Effector memory CD4-positive, alpha-beta T cell (primary cell): ENCODE measurements around the gene LCN6.
"Not testable (repeated sequence)": the region's sequence is repeated elsewhere in the genome, so short reads cannot be mapped to it uniquely, and the experiment has no call there.

Source experiments
- DNase-seq, 3 donors: peaks; one replicate each; pipeline ENCODE4 v3.0.0-alpha.2; 2020
- H3K27ac ChIP-seq: 2 replicates; pipeline ENCODE4 v1.7.0; 2013; ENCODE audit warnings: mild to moderate bottlenecking, low read length, moderate library complexity; ENCODE audit not compliant: insufficient read depth, poor library complexity, severe bottlenecking
- H3K27me3 ChIP-seq: replicated peaks from 2 replicates; pipeline ENCODE4 v1.7.0; 2013; ENCODE audit warnings: mild to moderate bottlenecking, low read length; ENCODE audit not compliant: insufficient read depth, control insufficient read depth, poor library complexity, severe bottlenecking
- H3K36me3 ChIP-seq: 2 replicates; pipeline ENCODE4 v1.7.0; 2013; ENCODE audit warnings: mild to moderate bottlenecking, low read length, moderate library complexity; ENCODE audit not compliant: control insufficient read depth, insufficient read depth
- H3K4me1 ChIP-seq: 2 replicates; pipeline ENCODE4 v1.7.0; 2013; ENCODE audit warnings: low read length, mild to moderate bottlenecking; ENCODE audit not compliant: control insufficient read depth, insufficient read depth, poor library complexity, severe bottlenecking
- H3K4me3 ChIP-seq: 2 replicates; pipeline ENCODE4 v1.7.0; 2013; ENCODE audit warnings: low read length, low read depth, mild to moderate bottlenecking; ENCODE audit not compliant: insufficient read depth, poor library complexity, severe bottlenecking
- H3K9me3 ChIP-seq: 2 replicates; pipeline ENCODE4 v1.7.0; 2013; ENCODE audit warnings: mild to moderate bottlenecking, low read length, moderate library complexity; ENCODE audit not compliant: control insufficient read depth

Gene LCN6

DNA sequence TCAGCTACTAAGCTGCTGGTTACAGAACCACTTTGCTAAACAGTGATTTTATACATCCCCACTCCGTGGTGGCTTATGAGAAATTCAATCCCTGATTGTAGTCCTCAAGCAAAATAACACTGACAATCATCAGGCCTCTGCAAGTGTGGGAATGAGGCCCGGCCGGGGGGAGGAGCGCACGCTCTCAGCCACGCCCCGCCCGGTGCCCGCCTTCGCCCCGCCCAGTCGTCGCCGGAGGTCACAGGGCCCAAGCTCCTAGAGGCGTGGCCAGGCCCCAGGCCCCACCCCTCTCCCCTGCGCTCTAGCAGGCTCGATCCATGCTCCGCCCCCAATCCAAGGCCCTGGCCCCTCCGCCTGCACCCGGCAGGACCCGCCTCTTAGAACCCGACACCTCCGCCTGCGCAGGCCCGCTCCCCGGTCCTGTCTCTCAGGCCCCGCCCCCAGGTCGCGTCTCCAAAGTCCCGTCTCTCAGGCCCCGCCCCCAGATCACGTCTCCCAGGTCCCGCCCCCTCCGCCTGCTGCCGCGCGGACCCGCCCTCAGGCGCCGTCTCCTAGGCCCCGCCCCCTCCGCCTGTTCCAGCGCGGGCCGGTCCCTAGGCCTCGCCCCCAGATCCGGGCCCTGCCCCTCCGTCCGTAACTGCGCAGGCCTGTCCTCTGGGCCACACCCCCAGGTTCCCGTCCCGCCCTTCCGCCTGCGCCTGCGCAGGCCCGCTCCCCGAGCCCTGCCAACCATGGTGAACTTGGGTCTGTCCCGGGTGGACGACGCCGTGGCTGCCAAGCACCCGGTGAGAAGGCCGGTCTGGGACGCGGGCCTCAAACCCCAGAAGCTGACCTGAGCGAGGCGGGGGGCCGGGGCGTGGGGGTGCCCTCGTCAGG is 42.6 kb upstream of the LCN6 start, which contains the start of gene TMEM141:
Gene TMEM141, plus strand, starts transcription at position 705 of the 876 bp plus-strand sequence. Its CDS starts 27 bp downstream, at position 732.
- peak within 1 kb of the TSS; percentile 56 for H3K4me3 ChIP-seq
- peak within 1 kb of the TSS; percentile 94 for H3K27ac ChIP-seq
- H3K4me1 ChIP-seq: peaks cover 20% of the 10 kb centered on the region
- no peaks in the 10 kb centered on the region for H3K9me3 ChIP-seq
- H3K27me3 ChIP-seq: no peaks in the 10 kb centered on the region
- H3K36me3 ChIP-seq: peaks cover 5% of the 10 kb centered on the region
- DNase-seq: peak; percentile 99 to 100 (median 99)

DNA sequence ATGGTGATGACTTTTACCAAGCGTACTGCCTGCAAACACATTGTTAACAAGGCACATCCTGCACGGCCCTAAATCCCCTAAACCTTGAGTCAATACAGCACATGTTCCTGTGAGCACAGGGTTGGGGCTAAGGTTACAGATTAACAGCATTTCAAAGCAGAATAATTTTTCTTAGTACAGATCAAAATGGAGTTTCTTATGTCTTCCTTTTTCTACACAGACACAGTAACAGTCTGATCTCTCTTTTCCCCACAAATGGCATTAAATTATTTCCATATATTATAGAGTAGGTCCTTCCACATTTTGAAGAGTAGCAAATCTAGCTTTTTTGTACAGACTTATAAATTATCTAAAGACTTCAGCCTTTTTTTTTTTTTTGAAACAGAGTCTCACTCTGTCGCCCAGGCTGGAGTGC is 41.2 kb upstream of the LCN6 start:
- H3K36me3 ChIP-seq: peaks cover 5% of the 10 kb centered on the region

DNA sequence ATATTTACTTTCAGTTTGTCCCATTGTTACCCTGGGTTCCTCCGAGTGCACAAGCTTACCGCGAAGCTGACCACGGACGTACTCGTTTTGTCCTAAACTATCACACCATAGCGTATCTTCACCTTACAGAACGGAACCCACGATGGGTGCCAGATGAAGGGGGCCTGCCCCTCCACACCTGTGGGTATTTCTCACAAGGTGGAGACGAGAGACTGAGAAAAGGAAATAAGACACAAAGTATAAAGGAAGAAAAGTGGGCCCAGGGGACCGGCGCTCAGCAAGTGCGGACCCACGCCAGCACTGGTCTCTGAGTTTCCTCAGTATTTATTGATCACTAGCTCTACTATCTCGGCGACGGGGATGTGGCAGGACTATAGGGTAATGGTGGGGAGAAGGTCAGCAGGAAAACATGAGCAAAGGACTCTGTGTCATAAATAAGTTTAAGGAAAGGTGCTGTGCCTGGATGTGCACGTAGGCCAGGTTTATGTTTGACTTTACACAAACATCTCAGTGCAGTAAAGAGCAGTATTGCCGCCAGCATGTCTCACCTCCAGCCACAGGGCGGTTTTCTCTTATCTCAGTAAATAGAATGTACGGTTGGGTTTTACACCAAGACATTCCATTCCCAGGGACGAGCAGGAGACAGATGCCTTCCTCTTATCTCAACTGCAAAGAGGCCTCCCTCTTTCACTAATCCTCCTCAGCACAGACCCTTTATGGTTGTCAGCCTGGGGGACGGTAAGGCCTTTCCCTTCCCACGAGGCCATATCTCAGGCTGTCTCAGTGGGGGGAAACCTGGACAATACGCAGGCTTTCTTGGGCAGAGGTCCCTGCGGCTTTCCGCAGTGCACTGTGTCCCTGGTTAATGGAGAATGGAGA is 40.6 kb upstream of the LCN6 start:
- H3K4me3 ChIP-seq, H3K9me3 ChIP-seq, DNase-seq, H3K27ac ChIP-seq, H3K36me3 ChIP-seq, H3K27me3 ChIP-seq: not testable (repeated sequence)
- peaks cover 20% of the 10 kb centered on the region for H3K4me1 ChIP-seq

More for the DNA sequence above, 41.2 kb upstream of the LCN6 start:
- peaks cover 20% of the 10 kb centered on the region for H3K4me1 ChIP-seq
- no peak for DNase-seq
- no peak overlapping the region for H3K27ac ChIP-seq
- no peak overlapping the region for H3K4me3 ChIP-seq
- H3K27me3 ChIP-seq: no peaks in the 10 kb centered on the region
- no peaks in the 10 kb centered on the region for H3K9me3 ChIP-seq

DNA sequence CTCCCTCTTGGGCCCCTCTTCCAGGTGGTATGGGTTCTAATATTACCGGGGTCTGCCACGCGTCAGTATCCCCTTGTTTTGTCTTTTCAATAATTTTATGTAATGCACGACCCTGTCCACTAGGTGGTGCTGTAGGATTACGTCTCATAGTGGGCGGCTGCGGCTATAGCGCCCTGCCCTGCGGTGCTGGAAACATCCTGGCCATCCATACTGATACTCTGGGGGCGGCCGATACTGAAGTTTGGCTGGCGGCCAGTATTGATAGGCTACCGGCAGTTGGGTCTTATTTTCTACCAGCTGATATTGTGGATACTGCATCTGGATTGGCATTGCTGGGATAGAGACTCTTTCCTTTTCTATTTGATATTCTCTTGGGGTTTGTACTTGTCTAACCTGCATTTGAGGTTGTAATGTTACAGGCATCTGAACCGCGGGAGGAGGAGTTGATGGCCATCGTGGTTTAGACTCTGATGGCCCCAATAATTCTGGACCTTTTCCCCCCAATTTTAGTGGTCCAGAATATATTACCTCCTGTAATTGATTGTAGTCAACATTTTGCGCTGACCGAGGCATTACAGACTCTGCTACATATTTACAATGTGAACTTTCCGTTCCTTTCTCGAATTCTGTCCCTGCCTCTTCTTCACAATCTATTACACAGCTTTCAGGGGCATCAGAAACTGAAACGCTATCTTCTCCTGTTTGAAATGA is 39.5 kb upstream of the LCN6 start:
- Histone ChIP-seq H3K27me3 (no peaks in the 10 kb centered on the region), H3K4me3 (no peak overlapping the region), H3K9me3 (no peaks in the 10 kb centered on the region), H3K4me1 (peaks cover 20% of the 10 kb centered on the region), H3K36me3 (no peaks in the 10 kb centered on the region), H3K27ac (no peak overlapping the region)
- DNase-seq: peak; percentile 44 to 64 (median 53)

DNA sequence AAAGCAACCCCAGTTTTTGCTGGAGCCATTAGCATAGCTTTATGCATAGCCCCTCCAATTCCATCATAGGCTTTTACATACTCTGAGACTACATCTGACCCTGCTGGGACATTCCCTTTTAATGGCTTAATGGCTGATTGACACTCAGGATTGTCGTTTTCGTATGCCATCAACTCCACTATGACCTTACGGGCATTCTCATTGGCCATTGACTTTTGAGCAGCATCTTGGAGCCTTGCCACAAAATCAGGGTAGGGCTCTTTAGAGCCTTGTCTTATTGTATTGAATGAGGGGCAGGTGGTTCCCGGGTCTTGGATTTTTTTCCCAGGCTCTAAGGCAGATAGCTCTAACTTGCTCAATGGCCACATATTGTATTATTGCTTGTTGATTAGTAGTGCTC is 38.7 kb upstream of the LCN6 start:
- not testable (repeated sequence) for H3K36me3 ChIP-seq, H3K27ac ChIP-seq, H3K9me3 ChIP-seq, DNase-seq, H3K27me3 ChIP-seq, H3K4me3 ChIP-seq
- peaks cover 13% of the 10 kb centered on the region for H3K4me1 ChIP-seq

DNA sequence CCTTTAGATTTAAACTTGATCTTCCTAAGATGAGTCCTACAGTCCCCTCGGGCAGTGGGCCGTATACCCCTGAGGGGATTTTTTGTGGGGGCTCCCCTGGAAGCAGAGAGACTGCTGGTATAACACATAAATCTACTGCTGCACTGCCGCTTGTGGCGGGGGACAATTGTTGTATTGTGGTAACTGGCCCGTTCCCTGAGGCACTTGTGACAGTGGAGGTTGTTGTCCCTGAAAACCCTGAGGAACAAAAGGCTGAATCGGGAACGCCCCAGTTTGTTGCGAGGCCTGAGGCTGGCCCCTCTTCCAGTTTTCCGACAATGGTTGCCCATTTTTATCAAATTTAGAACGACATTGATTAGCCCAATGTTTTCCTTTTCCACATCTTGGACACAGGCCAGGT is 38.1 kb upstream of the LCN6 start:
- Histone ChIP-seq H3K9me3 (no peaks in the 10 kb centered on the region), H3K4me1 (peaks cover 8% of the 10 kb centered on the region), H3K27ac (no peak overlapping the region), H3K4me3 (no peak overlapping the region), H3K27me3 (no peaks in the 10 kb centered on the region), H3K36me3 (no peaks in the 10 kb centered on the region)
- no peak for DNase-seq

DNA sequence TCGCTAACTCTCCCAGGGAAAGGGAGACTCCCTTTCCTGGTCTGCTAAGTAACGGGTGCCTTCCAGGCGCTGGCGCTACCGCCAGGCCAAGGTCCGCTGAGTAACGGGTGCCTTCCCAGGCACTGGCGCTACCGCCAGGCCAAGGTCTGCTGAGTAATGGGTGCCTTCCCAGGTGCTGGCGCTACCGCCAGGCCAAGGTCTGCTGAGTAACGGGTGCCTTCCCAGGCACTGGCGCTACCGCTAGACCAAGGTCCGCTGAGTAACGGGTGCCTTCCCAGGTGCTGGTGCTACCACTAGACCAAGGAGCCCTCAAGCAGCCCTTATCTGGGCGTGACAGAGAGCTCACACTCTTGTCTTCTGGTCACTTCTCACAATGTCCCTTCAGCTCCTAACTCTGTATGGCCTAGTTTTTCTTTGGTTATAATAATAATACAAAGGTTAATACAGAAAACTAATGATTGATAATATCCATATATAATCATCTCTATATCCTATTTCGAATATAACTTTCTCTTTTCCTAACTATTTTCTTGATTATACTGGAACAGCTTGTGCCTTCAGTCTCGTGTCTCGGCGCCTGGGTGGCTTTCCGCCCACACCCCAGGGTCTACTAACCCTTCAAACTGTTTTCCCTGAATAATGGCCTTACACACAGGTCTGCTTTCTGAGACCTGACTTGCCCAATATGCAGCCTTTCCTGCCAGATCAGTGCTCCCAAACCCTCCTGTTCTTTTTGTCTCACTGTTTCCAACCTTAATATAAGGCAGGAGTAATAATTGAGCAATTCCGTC is 37.4 kb upstream of the LCN6 start:
- H3K27me3 ChIP-seq, H3K4me1 ChIP-seq, H3K36me3 ChIP-seq, H3K9me3 ChIP-seq, H3K27ac ChIP-seq, DNase-seq, H3K4me3 ChIP-seq: not testable (repeated sequence)

DNA sequence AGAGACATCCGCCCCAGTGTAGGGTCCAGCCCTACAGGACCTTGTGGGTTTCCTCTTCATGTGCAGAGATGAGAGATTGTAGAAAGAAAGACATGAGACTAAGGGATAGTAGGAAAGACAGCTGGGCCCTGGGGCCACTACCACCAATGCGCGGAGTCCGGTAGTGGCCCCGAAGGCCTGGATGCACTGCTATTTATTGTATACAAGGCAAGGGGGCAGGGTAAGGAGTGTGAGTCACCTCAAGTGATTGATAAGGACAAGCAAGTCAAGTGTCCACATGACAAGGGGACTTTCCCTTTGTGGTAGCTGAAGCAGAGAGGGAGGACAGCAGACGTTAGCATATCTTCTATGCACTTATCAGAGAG is 36.7 kb upstream of the LCN6 start:
- Histone ChIP-seq H3K4me1 (peaks cover 5% of the 10 kb centered on the region), H3K9me3 (no peaks in the 10 kb centered on the region), H3K27me3 (no peaks in the 10 kb centered on the region), H3K4me3 (no peak overlapping the region), H3K36me3 (no peaks in the 10 kb centered on the region), H3K27ac (no peak overlapping the region)
- no peak for DNase-seq

DNA sequence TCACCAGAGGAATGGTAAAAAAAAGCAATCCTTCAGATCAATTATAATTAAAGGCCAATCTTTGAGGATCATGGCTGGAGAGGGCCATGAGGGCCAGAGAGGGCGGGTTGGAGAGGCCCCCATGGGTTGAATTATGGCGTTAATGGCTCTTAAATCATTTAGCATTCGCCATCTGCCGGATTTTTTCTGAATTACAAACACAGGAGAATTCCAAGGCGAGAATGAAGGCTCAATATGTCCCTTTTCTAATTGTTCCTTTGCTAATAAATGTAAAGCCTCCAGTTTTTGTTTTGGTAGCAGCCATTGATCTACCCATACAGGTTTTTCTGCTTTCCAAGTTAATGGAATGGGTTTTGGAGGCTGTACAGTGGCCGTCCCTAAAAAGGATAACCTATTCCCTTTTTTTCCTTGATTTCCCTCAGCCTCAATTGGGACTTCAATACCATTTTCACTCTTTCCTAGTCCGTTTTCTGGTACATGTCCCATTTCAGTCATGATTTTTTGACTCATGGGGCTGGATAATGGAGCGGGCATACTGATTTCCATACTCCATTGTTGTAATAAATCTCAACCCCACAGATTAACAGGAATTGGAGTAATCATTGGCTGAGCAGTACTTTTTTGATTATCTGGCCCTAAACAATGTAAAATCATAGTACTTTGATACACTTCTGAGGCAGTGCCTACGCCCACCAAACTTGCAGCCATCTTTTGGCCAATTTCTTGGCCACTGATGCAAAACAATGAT is 36.1 kb upstream of the LCN6 start:
- no peak for DNase-seq

More for the DNA sequence above, 36.1 kb upstream of the LCN6 start:
- Histone ChIP-seq H3K9me3 (no peaks in the 10 kb centered on the region), H3K4me3 (no peak overlapping the region), H3K36me3 (no peaks in the 10 kb centered on the region), H3K27ac (no peak overlapping the region), H3K4me1 (peaks cover 5% of the 10 kb centered on the region), H3K27me3 (no peaks in the 10 kb centered on the region)
